GM19035 (cell line): ENCODE data around the gene BBS9.
"Not testable (repeated sequence)": the region's sequence is repeated elsewhere in the genome, so short reads cannot be mapped to it uniquely, and the experiment has no call there.

Source experiments
- ATAC-seq: cut with Tn5 transposase; IDR thresholded peaks from one replicate; pipeline ENCODE4 v1.9.1; 2021; ENCODE audit not compliant: unreplicated experiment

BBS9 gene

DNA sequence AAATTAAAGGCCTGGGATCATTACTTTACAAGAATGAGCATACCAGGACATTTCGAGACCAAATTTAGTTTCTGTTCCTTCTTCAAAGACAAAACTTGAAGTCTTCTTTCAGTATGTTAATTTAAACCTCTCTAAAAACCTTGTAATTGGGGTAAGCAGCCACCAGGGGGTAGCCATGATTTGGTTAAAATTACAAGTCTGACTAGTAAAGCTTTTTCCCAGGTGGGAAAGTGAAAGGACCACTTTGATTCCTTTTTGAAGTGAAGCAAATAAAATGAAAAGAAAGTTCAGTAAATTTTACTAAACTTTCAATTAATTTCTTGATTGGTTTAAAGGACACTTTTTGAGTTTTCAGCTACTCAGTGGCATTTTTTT lies 294.3 kb downstream of the BBS9 start:
- ATAC-seq, result peak; percentile 85

DNA sequence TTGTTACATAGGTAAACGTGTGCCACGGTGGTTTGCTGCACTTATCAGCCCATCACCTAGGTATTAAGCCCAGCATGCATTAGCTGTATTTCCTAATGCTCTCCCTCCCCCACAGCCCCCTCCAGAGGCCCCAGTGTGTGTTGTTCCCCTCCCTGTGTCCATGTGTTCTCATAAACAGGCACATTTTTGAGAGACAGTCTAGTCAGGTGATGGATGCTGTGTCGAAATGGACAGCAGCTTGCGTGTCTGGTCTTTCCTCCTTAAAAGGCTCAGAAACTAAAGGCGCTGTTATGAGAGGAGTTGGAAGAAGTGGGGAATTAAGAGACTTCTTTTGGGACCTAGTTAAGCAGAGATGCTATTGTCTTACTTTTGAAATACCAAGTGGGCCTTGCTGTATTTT lies 296.0 kb downstream of the BBS9 start:
- ATAC-seq, result no peak

DNA sequence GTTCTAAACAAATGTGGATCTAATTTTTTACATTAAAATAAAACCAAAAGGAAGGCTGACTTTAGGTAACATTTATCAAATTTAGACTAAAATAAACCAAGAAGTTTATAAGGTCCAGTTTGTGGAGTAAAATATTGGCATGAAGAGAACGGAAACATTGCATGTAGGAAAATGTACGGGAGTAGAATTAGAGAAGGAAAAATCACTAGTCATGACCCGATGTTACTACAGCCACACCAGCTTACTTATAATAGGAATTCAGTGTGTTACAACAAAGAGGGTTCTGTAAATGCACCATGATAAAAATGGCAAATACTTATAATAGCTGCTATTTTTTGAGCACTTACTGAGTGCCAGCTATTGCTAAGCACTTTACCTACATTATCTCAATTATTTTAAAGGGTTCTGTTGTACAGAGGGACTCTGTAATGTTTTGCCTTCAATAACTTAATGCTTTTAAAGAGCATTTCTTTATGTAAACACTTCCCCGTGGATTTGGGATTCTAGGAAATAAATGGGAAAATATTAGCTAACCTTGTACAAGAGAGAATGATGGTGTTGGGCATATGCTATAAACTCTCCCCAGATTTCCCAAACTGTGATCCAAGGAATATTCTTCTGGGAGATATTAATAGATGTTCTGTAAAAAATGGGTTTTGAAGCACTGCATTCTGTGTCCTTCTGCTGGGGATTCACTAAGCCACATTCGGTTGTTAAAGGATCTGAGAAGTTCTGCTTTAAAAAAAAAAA lies 296.7 kb downstream of the BBS9 start:
- no peak for ATAC-seq

DNA sequence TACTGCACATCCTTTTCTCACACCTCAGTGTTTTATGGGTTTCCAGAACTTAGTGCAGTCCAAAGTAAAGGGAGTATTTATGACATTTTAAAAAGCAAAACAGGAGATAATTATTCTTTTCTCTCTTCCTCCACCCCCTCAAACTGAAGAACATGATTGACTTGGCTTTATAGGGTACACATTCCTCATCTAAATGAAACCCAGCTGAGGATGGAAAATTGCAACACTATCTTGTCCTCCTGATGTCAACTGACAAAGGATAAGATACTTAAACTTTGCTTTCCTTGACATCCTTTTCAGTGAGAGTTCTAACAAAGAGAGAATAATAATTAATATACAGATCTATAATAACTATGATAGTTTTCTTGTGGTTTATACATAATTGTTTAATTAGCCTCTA lies 299.1 kb downstream of the BBS9 start:
- ATAC-seq, result no peak

DNA sequence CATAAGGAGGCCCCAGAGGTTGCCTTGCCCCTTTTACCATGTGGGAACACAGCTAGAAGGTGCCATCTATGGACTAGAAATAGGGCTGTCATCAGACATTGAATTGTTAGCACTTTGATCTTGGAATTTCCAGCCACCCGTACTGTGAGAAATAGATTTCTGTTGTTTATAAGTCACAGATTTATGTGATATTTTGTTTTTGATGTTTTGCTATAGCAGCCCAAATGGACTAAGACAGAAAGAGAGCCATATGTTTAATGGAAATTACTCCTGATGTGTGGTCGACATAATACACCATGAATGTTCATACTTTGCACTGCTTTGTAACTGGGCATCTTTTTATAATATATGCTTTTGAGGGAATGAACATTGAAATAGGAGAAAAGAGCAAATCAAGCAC lies 302.2 kb downstream of the BBS9 start:
- no peak for ATAC-seq

DNA sequence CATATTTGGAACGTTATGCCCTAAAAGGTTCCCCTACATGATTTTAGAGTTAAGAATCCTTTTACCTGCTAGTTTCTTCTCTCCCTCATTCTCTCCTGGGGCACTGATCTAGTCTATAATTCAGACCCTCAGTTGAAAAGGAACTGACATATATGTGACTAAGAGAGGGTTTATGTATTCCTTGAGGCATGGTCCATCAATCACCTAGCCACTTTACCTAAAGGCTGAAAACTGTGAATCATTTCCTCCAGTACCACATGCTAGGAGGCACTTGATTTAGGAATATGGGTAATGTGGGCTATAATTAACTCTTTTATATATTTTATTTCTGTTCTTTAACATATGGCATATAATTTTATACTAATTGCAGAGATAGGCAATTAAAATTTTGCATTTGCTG lies 303.5 kb downstream of the BBS9 start:
- no peak for ATAC-seq

DNA sequence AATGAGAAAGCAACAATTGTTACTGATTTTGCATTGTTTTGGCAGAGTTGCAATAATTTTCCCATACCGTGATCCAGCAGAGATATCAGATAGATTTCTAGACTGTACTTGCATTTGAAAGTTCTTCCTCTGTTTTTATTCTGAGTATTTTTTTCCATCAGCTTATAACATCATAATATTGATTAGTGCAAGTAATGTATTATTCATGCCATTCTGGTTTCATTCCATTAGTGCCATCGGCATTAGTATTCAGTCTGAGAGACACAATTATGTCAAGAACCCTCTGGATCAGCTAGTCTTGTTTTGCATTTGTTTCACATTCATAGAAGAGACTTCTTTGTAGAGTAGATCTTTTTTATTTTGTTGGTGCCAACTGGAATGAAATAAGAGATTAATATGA lies 304.0 kb downstream of the BBS9 start:
- ATAC-seq, result no peak

DNA sequence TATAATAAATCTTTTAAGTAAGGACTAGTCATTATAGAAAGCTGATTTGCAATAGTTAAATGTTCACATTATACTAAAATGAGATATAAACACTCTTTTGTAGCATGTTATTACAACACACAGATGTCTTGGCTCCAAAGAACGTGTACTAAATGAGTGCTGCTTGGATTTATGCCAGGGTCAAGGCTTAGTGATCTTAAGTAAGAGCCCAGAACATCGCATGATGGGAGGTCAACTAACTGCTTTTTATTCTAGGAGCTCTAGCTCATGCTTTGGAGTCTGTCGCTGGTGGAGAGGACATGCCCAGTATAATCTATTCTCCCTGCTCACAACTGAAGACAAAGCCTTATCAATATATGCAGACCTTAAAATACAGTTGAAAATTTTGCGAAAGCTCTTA lies 315.1 kb downstream of the BBS9 start:
- no peak for ATAC-seq

DNA sequence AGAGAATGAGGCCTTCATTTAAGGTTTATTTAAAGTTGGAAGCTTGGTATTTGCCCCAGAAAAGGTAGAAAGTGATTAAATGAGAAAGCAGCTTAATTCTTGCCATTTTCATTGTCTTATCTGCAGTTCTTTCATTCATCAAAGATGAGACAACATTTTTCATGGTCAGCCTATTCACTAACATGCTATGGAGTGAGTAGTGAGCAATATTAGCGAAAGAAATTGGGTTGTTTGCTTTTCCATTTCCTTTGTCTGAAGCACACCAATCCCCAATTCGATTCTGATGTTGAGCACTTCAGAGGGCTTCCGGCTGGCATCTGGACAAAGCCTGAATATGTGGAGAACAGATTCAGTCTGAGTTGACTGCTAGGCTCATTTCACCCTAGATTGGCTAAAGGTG lies 317.2 kb downstream of the BBS9 start:
- no peak for ATAC-seq

DNA sequence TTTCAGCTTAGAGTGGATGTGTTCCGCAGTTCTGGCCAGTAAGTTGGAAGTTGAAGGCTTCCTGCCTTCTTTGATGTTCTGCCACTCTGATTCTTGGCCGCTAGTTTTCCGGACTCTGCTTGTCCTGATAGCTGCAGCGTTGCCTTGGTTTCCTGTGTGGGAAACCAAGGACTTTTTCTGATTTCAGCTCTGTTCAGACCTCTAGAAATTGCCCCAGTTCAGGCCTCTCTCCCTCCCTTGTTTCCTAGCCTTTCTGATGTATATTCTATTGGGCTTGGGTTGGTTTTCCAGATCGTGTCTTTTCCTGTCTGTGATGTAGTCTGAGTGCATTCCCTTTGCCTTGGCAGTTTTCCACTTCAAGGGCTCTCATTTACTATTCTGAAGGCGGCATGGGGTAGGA lies 318.7 kb downstream of the BBS9 start:
- ATAC-seq, result no peak

DNA sequence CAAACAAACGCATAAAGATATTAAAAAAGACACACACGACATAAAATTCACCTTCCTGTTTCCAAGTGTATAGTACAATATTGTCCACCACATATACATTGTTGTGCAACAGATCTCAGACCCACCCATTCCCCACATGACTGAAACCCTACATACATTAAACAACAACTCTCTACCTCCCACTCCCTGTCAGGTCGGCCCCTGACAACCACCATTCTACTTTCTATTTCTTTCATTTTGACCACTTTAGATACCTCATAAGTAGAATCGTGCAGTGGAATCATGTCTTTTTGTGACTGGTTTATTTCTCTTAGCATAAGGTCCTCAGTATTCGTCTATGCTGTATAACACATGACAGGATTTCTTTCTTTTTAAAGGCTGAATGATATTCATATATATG lies 320.5 kb downstream of the BBS9 start:
- no peak for ATAC-seq

DNA sequence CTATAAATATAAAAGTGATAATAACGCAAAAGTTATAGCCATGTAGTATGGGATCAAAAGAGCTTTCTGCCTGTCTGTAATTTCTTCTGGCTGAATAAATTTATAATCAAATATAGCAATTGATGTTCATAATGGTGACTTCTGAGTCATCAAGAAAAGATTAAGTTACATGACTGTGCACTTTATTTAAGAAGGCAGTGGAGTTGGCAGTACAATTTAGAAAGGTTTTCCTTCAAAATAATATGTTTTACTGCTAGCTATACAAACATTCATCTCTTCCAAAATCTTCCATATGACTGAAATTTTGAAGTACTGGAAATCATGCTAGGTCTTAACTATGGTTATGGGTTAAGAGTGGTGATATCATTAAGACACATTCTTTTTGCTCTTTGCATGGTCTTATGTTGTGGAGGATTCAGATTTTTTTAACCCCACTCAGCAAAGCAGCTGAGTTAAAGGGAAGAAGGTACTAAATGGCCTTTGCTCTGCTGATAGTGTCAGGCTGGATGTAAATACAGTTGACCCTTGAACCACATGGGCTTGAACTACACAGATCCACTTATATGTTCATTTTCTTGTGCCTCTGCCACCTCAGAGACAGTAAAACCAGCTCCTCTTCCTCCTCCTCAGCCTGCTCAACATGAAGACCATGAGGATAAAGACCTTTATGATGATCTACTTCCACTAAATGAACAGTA lies 323.6 kb downstream of the BBS9 start:
- ATAC-seq, result no peak

DNA sequence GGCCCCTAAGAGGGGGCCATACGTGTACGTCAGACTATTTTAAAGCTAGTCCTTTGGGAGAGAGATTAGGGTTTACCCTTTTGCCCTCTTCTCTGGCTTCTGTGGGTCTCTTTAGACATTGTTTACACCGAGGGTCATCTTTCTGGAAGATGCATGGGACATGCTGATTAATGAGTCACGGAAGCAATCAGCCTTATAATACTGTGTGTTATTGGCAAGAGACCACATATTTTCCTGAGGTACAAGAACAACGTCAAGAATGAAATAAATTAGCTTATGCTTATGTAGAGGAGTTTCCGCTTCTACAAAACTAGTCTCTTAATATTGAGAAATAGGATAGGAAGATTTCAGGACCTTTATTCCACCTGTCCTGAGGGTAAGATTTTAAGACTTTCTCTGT lies 327.7 kb downstream of the BBS9 start:
- ATAC-seq, result no peak

DNA sequence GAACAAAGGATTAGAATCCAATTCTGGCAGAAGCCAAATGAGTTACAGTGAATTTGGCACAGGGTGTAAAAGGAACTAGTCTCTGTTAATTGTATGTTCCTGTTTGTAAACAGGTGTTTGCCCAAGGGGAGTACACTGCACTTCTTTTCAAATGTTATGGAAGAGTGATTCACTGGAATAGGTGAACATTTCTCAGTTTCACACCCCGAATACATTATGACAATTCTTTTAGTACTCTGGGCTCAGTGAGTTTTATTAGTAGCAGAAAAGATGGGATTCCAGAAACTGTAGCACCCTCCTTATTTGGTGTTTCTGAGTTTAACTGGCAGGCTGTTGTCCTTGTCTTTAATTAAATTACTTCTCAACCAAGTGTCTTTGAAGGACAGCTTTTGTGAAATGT lies 329.2 kb downstream of the BBS9 start:
- ATAC-seq, result no peak

DNA sequence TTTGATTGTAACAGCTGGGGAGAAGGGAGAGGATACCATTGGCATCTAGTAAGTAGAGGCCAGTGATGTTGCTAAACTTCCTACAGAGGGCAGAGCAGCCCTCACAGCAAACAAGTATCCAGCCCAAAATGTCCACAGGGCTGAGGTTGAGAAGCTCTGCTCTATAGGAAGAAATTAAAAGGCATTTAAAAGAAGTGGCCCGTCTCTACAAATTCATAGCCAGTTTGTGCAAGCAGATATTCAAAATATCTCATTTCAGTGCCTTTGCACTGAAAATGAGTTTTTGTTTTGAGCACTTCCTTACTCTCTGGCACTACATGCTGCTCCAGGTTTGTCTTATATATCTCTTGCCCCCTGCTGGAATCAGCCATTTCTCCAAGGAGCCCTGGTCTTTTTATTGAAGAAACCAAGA lies 330.0 kb downstream of the BBS9 start:
- ATAC-seq, result no peak

DNA sequence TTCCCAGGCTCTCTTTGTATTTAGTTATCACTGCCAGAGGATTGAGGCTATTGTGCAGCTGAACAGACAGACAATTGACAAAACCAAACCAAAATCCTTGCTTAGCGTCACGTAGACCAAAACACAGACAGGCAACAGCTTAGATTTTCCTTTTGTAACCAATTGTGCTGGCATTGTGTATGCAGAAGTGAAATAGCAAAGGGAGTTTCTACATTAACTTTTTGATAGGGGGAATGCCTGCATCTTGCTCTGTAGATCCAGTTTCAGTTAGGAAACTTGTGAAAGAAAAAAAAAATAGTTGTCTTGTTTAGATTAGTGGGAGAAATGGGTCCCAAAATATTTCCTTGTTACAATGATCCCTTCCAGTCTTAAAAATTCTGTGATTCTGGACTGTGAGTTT lies 333.8 kb downstream of the BBS9 start:
- no peak for ATAC-seq

DNA sequence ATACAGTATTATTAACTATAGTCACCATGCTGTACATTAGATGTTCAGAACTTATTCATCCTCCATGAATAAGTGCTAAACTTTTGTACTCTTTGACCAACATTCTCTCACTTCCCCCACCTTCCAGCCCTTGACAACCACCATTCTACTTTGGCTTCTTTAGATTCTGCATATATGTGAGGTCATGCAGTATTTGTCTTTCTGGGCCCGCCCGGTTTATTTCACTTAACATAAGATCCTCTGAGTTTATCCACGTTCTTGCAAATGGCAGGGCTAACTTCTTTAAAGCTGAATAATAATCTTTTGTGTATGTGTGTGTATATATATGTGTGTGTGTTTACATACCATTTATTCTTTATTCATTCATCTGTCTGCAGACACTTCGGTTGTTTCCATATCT lies 336.8 kb downstream of the BBS9 start:
- no peak for ATAC-seq

DNA sequence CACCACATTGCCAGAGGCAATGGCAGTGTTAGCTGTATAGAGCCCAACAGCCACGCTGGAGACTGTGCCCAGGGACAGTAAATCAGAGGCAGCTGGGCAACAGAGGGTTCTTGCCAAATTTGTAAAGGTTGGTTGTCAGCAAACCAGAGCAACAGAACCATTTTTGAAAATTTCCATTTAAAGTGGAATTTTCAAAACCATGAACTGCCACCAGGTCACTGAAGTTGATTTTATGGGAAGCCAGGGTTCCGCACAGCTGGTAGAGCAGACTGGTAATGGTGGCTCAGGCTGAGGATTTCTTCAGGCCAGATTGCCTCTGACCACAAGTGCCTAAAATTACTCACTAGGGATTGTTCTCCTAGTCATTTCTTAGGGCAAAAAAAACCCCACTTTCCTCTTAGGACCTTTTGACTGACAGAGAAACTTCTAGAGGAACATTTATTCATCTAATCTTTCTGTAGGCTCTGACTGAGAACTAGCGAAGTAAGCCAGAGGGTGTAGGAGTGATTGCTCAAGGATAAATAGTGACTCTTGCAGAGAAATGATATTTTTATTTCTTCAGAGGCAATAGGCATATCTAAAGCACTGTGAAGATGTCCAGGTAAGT lies 342.4 kb downstream of the BBS9 start:
- no peak for ATAC-seq

DNA sequence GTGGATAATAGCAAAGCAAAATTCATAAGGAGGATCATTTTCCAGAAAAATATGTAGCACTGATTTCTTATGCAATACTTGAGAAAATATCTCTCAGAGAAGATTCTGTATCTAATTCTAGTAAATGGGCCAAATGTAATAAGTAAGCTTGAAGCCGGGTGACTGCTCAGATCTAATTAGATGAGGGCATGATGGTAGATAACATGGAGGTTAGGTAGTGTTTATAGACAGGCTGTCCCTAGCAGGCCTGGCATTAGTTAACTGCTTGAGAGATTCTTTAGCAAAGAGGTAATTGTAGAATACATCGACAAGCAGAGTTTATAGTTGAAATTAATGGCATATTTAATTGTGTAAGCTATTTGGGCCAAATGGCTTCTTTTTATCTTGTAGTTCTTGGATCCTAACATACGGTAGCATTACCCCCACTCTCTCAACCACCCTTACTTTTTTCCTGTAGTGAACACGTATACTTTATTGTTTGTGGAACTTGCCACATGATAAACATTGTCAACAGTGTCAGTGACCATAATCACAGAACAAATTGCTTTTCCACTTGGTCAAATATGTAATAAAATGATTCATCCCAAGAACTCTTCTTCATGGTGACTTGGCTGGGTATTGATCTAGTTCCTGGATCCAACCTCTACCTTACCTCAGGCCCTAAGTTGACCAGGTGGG lies 343.1 kb downstream of the BBS9 start:
- no peak for ATAC-seq

DNA sequence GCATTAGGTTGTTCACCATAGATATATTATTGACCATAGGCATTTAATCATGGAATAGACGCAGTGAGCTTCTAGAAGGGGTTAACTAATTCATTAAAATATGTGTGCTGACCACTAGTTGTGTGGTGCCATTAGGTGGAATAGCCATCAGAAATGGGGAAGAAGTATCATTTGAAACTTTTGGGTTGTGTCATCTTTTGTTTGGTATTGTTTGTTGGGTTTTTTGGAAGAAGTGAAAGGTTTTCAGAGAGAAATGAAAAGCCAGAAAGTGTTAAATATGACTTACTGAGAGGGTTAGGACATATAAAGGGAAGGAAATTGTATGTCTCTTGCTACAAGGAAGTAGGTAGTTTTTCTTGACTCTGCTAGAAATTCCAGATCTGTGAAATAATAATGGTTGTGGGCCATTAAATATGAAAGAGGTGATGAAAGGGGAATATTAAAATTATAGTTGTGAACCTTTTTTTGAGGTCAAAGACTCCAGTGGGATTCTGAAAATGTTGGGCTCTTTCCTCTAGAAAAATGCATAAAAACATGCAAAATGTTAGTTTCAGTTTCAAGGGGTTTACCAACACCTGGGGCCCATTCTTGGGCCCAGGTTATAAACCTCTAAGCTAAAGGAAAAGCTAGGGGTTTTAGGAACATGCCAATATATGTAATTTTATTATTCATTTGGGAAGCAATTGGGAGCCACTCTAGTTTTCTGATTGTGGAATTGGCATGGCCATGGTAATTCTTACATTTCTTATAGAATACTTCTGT lies 348.5 kb downstream of the BBS9 start:
- ATAC-seq, result no peak

DNA sequence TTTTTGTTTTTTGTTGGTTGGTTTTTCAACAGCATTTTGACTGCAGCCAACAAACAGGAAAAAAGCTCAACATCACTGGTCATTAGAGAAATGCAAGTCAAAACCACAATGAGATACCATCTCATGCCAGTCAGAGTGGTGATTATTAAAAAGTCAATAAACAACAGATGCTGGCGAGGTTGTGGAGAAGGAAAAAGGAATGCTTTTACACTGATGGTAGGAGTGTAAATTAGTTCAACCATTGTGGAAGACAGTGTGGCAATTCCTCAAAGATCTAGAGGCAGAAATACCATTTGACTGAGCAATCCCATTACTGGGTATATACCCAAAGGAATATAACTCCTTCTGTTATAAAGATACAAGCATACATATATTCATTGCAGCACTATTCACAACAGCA lies 355.1 kb downstream of the BBS9 start:
- not testable (repeated sequence) for ATAC-seq
